HepG2 (cell line): ENCODE data around the gene CRKL. TPM values are rescaled to one million over a fixed set of nuclear protein-coding genes. Genes with fewer than 3 reads are reported as not detected.

Source experiments
- ATAC-seq: fragments of 200-7000 bp; cut with Tn5 transposase; 3 replicates; pipeline ENCODE4 v1.9.1; 2020; ENCODE audit warnings: mild to moderate bottlenecking, moderate library complexity
- BruUV-seq: library from RNA; stranded (reverse); fragments of 400-500 nt; replicated peaks from 2 replicates; lab custom pipeline; 2021; lab: Mats Ljungman, UMichigan
- CTCF ChIA-PET: fragments of 300-600 bp; formaldehyde crosslinking; extraction: SDS; loops from one replicate; lab custom pipeline; 2021; ENCODE audit warnings: low total read pairs, inconsistent platforms, low intra/inter-chr PET ratio; lab: Yijun Ruan, JAX
- POLR2A ChIA-PET: fragments of 350-600 bp; sonication (Branson Sonifier 250); formaldehyde crosslinking; loops from one replicate; lab custom pipeline; 2020; ENCODE audit warnings: antibody characterized with exemption, inconsistent platforms; lab: Yijun Ruan, JAX
- DNase-seq: peaks from one replicate; pipeline ENCODE4 v3.0.0-alpha.2; 2015; ENCODE audit warnings: low spot score
- FAIRE-seq: peaks from 3 replicates; lab custom pipeline; 2011; peaks lifted over from hg19 to GRCh38; lab: Jason Lieb, UNC
- H2AFZ ChIP-seq: one replicate; pipeline ENCODE4 v1.6.1; 2011; ENCODE audit warnings: low read length, inconsistent platforms
- H3K27ac ChIP-seq: fragments of 300-600 bp; 3 replicates; pipeline ENCODE4 v1.8.0; 2011; ENCODE audit warnings: mixed run types, mild to moderate bottlenecking, mixed read lengths, low read length, inconsistent platforms; ENCODE audit not compliant: insufficient read depth; ENCODE audit errors: extremely low read length
- H3K27me3 ChIP-seq, 2 experiments: fragments of 200-600 bp in 1 of 2; 2 replicates in 1 of 2; 3 replicates in 1 of 2; pipeline versions ENCODE4 v1.6.0 to v1.8.0; 2011; ENCODE audit warnings: low read length in 2 of 2, mild to moderate bottlenecking in 2 of 2, moderate library complexity in 2 of 2, inconsistent platforms in 1 of 2; ENCODE audit not compliant: insufficient read depth in 2 of 2, control insufficient read depth in 1 of 2
- H3K36me3 ChIP-seq, 2 experiments: fragments of 200-600 bp in 1 of 2; replicated peaks in 1 of 2; 2 replicates in 1 of 2; 3 replicates in 1 of 2; pipeline versions ENCODE4 v1.5.1 to v1.8.0; 2011; ENCODE audit warnings: low read length in 2 of 2, inconsistent platforms in 1 of 2; ENCODE audit not compliant: insufficient read depth in 2 of 2, control insufficient read depth in 1 of 2
- H3K4me1 ChIP-seq: 2 replicates; pipeline ENCODE4 v1.5.1; 2012; ENCODE audit warnings: low read length, inconsistent platforms; ENCODE audit not compliant: insufficient read depth
- H3K4me2 ChIP-seq: 2 replicates; pipeline ENCODE4 v1.6.0; 2011; ENCODE audit warnings: low read depth, low read length, inconsistent platforms
- H3K4me3 ChIP-seq, 3 experiments: fragments of 200-600 bp in 1 of 3; sonication (generic), shearing (Covaris generic) in 1 of 3; replicated peaks in 1 of 3; 2 replicates each; pipeline ENCODE4 v1.5.1; 2011 to 2016; ENCODE audit warnings: low read length in 3 of 3, inconsistent platforms in 2 of 3, low read depth in 2 of 3, mild to moderate bottlenecking in 2 of 3, control low read depth in 1 of 3, mixed read lengths in 1 of 3; ENCODE audit not compliant: insufficient read depth in 1 of 3
- H3K79me2 ChIP-seq: one replicate; pipeline ENCODE4 v1.6.1; 2011; ENCODE audit warnings: low read length, inconsistent platforms; ENCODE audit not compliant: insufficient read depth
- H3K9ac ChIP-seq: 2 replicates; pipeline ENCODE4 v1.6.0; 2011; ENCODE audit warnings: mild to moderate bottlenecking, low read depth, low read length, inconsistent platforms; ENCODE audit not compliant: insufficient read depth
- H3K9me3 ChIP-seq: 2 replicates; pipeline ENCODE4 v1.5.1; 2012; ENCODE audit warnings: mild to moderate bottlenecking, low read length
- H4K20me1 ChIP-seq: 2 replicates; pipeline ENCODE4 v1.6.0; 2011; ENCODE audit warnings: inconsistent platforms, mild to moderate bottlenecking, low read length, moderate library complexity; ENCODE audit not compliant: insufficient read depth
- ESRRA ChIP-seq: sonication (generic); formaldehyde crosslinking; IDR thresholded peaks from 2 replicates; pipeline ENCODE4 v1.5.1; 2020; ENCODE audit warnings: mild to moderate bottlenecking, low read depth, missing genetic modification reagents
- FOSL2 ChIP-seq: sonication (generic); formaldehyde crosslinking; IDR thresholded peaks from 2 replicates; pipeline ENCODE4 v1.4.0; 2020; ENCODE audit warnings: missing genetic modification reagents
- KDM2A ChIP-seq: sonication (generic); formaldehyde crosslinking; IDR thresholded peaks from 2 replicates; pipeline ENCODE4 v1.4.0; 2020; ENCODE audit warnings: low read depth, missing genetic modification reagents, borderline replicate concordance
- KLF6 ChIP-seq: IDR thresholded peaks from 2 replicates; pipeline ENCODE4 v1.8.0; 2016; ENCODE audit warnings: missing biosample characterization, missing genetic modification reagents
- NONO ChIP-seq, 2 experiments: fragments of 450-650 bp in 1 of 2; sonication (generic) in 1 of 2; formaldehyde crosslinking in 1 of 2; IDR thresholded peaks in 1 of 2; conservative IDR thresholded peaks in 1 of 2; 2 replicates each; pipeline versions ENCODE4 v1.6.1 to v1.8.0; 2017 to 2022; ENCODE audit warnings: mild to moderate bottlenecking in 1 of 2, missing genetic modification reagents in 1 of 2, moderate library complexity in 1 of 2
- PCBP1 ChIP-seq: fragments of 200-400 bp; formaldehyde crosslinking; IDR thresholded peaks from 2 replicates; pipeline ENCODE4 v1.6.1; 2017; ENCODE audit warnings: mild to moderate bottlenecking, low read depth, low read length, borderline replicate concordance
- RFX5 ChIP-seq: IDR thresholded peaks from 2 replicates; pipeline ENCODE4 v1.6.1; 2011; ENCODE audit warnings: low read depth, low read length, improper control_type of control experiment
- SUZ12 ChIP-seq: fragments of 150-350 bp; IDR thresholded peaks from 2 replicates; pipeline ENCODE4 v1.6.1; 2014; ENCODE audit warnings: low read depth, low read length
- TP53 ChIP-seq: sonication (generic); formaldehyde crosslinking; conservative IDR thresholded peaks from 2 replicates; pipeline ENCODE4 v1.4.0; 2020; ENCODE audit warnings: missing genetic modification reagents
- ZFAT ChIP-seq: sonication (generic); formaldehyde crosslinking; conservative IDR thresholded peaks from 2 replicates; pipeline ENCODE4 v1.8.1; 2023; ENCODE audit warnings: missing genetic modification reagents, inconsistent platforms
- ZKSCAN5 ChIP-seq: sonication (generic); formaldehyde crosslinking; IDR thresholded peaks from 2 replicates; pipeline ENCODE4 v1.5.1; 2020; ENCODE audit warnings: mild to moderate bottlenecking, missing genetic modification reagents
- ZMYM4 ChIP-seq: sonication (generic); formaldehyde crosslinking; IDR thresholded peaks from 2 replicates; pipeline ENCODE4 v1.8.1; 2023; ENCODE audit warnings: mild to moderate bottlenecking, missing genetic modification reagents
- ZNF230 ChIP-seq: sonication (generic); formaldehyde crosslinking; IDR thresholded peaks from 2 replicates; pipeline ENCODE4 v1.4.0; 2020; ENCODE audit warnings: mild to moderate bottlenecking, missing genetic modification reagents
- ZNF253 ChIP-seq: sonication (generic); formaldehyde crosslinking; IDR thresholded peaks from 2 replicates; pipeline ENCODE4 v1.8.0; 2022; ENCODE audit warnings: mild to moderate bottlenecking, missing genetic modification reagents, borderline replicate concordance
- ZNF549 ChIP-seq: sonication (generic); formaldehyde crosslinking; IDR thresholded peaks from 2 replicates; pipeline ENCODE4 v1.5.0; 2020; ENCODE audit warnings: missing genetic modification reagents
- WGBS: methylation state at CpG from one replicate; pipeline ENCODE4 v1.1.6; 2017; ENCODE audit warnings: low lambda C conversion rate; 5-methylcytosine and 5-hydroxymethylcytosine counted together
- in situ Hi-C: cut with HindIII; loops from 2 replicates; pipeline ENCODE4 v1.10.0; 2017; ENCODE audit warnings: low pct_unique_long_range_greater_than_20kb; ENCODE audit not compliant: extremely low pct_ligation_motif_present
- intact Hi-C: fragments of 100-400 bp; cut with micrococcal nuclease; formaldehyde crosslinking; loops from one replicate; pipeline ENCODE4 v1.10.0; 2022; ENCODE audit not compliant: unreplicated experiment
- polyA plus RNA-seq, 8 experiments: library from polyadenylated mRNA; depleted of rRNA in 3 of 8; stranded (reverse) in 7 of 8; unstranded in 1 of 8; fragments of >200 nt; fragmentation: Illumina TruSeq in 4 of 8; extraction: Trizol in 4 of 8; gene quantifications; 2 replicates each; pipeline versions ENCODE4 v1.2.1 to v1.2.3, GENCODE V29; 2011 to 2016; ENCODE audit warnings: low read depth in 4 of 8, missing spikeins in 1 of 8, mixed read lengths in 1 of 8; ENCODE audit not compliant: insufficient read depth in 1 of 8
- total RNA-seq, 5 experiments: library from RNA; depleted of rRNA; stranded (reverse); fragments of >200 nt; fragmentation: Illumina TruSeq; extraction: Trizol; gene quantifications; 2 replicates each; pipeline ENCODE4 v1.2.3, GENCODE V29; 2016; ENCODE audit warnings: low read depth in 1 of 5
- TF ChIP-seq, protein P1 (sequence below): sonication (generic); formaldehyde crosslinking; IDR thresholded peaks from 2 replicates; pipeline ENCODE4 v1.5.0; 2020; ENCODE audit warnings: missing genetic modification reagents
- TF ChIP-seq, protein P2 (sequence below): fragments of 450-650 bp; IDR thresholded peaks from 2 replicates; pipeline ENCODE4 v1.6.1; 2016

Gene CRKL
- total and polyA plus RNA-seq, 2 of the 13 experiments (the other 11 are each of a cell fraction or from before 2014, with no cell fraction given) = 37.4 to 60.6 TPM

DNA sequence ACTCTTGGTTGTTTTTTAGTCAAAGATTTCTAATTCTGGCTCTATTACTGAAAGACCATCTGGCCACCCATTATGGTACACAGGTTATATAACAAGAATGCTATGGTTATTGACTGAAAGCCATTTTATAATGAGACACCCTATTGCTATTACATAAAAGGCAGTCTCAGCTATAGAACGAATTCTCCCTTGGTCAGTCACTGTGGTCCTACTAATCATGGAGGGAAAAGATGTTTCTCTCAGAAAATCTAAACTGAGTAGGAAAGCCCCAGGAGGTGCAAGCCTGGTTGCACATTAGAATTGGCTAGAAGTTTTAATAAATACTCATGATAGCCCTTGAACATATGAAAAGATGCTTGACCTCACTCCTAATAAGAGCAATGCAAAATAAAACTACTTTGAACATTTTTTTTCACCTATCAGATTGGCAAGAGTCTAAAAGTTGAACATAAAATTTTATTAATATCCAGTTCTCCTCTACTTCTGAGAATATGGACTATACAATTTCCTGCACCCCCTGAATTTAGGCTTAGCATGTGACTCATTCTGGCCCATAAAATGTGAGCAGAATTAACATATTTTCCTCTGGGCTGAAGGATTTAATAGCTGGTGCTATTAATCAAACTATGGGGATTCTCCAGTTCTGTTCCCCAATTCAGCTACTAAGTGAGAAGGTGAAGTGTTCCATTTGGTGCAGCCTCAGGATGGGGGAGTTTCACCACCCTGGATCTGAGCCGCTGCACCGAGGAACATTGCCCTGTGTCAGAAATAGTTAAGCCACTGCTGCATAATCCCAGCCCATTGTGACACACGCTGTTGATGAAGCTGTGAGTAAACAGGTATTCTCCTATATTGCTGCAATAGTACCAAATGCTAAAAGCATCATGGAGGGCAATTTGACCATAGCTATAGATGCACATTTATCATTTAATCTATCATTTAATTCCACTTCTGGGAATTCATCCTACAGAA is 11.5 kb upstream of the CRKL start:
- Histone ChIP-seq H3K4me1 (peaks cover 36% of the 10 kb centered on the region), H2AFZ (no peak overlapping the region), H3K9me3 (no peaks in the 10 kb centered on the region), H3K4me2 (no peak overlapping the region), H3K79me2 (no peaks in the 10 kb centered on the region), H3K9ac (no peak overlapping the region), H3K4me3 (no peak overlapping the region), H4K20me1 (no peaks in the 10 kb centered on the region), H3K36me3 (no peaks in the 10 kb centered on the region), H3K27me3 (no peaks in the 10 kb centered on the region; a peak in 2 of 5 replicates), H3K27ac (no peak overlapping the region)
- ATAC-seq = no peak
- ChIA-PET CTCF (no interaction called here), POLR2A (no interaction called here)
- intact Hi-C loops = no loop called here
- no TSS peak for BruUV-seq
- in situ Hi-C loops = no loop called here
- no peak for TF ChIP-seq PCBP1
- TF ChIP-seq FOSL2 (CRISPR knock-in tag) = 0 out of 2 replicates have a peak, but pooled peaks have one; percentile 13
- no peak for DNase-seq
- no peak for FAIRE-seq
- WGBS = 18% methylated on average over 4 of the region's 4 CpGs

DNA sequence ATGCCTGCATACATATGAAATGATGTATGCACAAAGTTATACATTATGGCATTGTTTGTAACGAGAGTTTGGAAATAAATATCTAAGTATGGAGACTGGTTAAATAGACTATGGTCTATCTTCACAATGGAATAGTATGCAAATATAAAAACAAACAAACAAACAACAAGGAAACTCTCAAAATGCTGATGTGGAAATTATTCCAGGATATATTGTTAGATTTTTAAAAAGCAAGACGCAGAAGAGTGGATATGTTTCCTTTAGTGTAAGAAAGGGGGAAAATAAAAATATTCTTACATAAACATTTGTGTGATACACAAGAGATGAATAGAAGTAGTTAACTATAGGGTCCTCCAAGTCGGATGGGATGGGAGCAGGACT is 10.8 kb upstream of the CRKL start:
- H3K79me2 ChIP-seq = no peaks in the 10 kb centered on the region
- DNase-seq = no peak
- no peak overlapping the region for H3K4me3 ChIP-seq
- H2AFZ ChIP-seq = no peak overlapping the region
- no peaks in the 10 kb centered on the region; a peak in 2 of 5 replicates for H3K27me3 ChIP-seq
- CTCF ChIA-PET = no interaction called here
- POLR2A ChIA-PET = interaction anchor here (1.0 kb wide), 1 partner anchor 11 kb away, joined by 3 read pairs; the partner anchor contains the start of gene CRKL
- H3K4me1 ChIP-seq = peaks cover 36% of the 10 kb centered on the region
- WGBS = 36% methylated on average over 3 of the region's 3 CpGs
- no peak for FAIRE-seq
- H4K20me1 ChIP-seq = no peaks in the 10 kb centered on the region
- H3K9ac ChIP-seq = no peak overlapping the region
- no peak overlapping the region for H3K27ac ChIP-seq
- BruUV-seq = no TSS peak
- no peak for ATAC-seq
- H3K9me3 ChIP-seq = no peaks in the 10 kb centered on the region
- H3K36me3 ChIP-seq = no peaks in the 10 kb centered on the region
- intact Hi-C loops = no loop called here
- H3K4me2 ChIP-seq = no peak overlapping the region
- in situ Hi-C loops = no loop called here
- TF ChIP-seq ZNF253 (no peak), ZNF230 (CRISPR knock-in tag) (no peak), KDM2A (CRISPR knock-in tag) (no peak), TP53 (CRISPR knock-in tag) (no peak), NONO (IDR thresholded peaks at IDR 0.05) (no peak), NONO (CRISPR knock-in tag; conservative IDR thresholded peaks at IDR 0.05) (no peak), ZMYM4 (CRISPR knock-in tag) (no peak), ZNF549 (CRISPR knock-in tag) (no peak), ZFAT (CRISPR knock-in tag) (no peak), ZKSCAN5 (CRISPR knock-in tag) (no peak), RFX5 (no peak), KLF6 (CRISPR knock-in tag) (no peak), SUZ12 (no peak), ESRRA (no peak)
- TF ChIP-seq, protein P1, sequence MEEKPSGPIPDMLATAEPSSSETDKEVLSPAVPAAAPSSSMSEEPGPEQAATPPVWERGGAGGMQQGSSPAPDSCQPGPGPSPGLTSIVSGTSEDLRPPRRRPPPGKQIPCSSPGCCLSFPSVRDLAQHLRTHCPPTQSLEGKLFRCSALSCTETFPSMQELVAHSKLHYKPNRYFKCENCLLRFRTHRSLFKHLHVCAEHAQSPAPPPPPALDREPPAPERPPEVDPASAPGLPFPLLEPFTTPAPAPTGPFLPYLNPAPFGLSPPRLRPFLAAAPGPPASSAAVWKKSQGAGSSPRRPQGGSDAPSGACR (CRISPR knock-in tag) = no peak
- TF ChIP-seq, protein P2, sequence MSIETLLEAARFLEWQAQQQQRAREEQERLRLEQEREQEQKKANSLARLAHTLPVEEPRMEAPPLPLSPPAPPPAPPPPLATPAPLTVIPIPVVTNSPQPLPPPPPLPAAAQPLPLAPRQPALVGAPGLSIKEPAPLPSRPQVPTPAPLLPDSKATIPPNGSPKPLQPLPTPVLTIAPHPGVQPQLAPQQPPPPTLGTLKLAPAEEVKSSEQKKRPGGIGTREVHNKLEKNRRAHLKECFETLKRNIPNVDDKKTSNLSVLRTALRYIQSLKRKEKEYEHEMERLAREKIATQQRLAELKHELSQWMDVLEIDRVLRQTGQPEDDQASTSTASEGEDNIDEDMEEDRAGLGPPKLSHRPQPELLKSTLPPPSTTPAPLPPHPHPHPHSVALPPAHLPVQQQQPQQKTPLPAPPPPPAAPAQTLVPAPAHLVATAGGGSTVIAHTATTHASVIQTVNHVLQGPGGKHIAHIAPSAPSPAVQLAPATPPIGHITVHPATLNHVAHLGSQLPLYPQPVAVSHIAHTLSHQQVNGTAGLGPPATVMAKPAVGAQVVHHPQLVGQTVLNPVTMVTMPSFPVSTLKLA = no peak
